ENCODE results near the gene NCK2. TPM values are rescaled to one million over a fixed set of nuclear protein-coding genes. Genes with fewer than 3 reads are reported as not detected.

Gene NCK2
- total RNA-seq, 1 donor from 2014 or later = 46.6 TPM

GRCh38 chr2:105789745-105790460 lies 45.2 kb downstream of the NCK2 start:
- DNase-seq (ENCODE audit: low read depth) = peak; percentile 96

GRCh38 chr2:105790461-105791149 lies 45.9 kb downstream of the NCK2 start:
- no peak for DNase-seq (ENCODE audit: low read depth)

- no peak for DNase-seq (ENCODE audit: low read depth)
These were observed 46.5 kb downstream of the NCK2 start for GRCh38 chr2:105791229-105791628.

GRCh38 chr2:105792561-105792960 lies 47.8 kb downstream of the NCK2 start:
- DNase-seq (ENCODE audit: low read depth) = no peak

GRCh38 chr2:105793196-105793975 lies 48.7 kb downstream of the NCK2 start:
- no peak for DNase-seq (ENCODE audit: low read depth)

- DNase-seq (ENCODE audit: low read depth) = no peak
These were observed 50.3 kb downstream of the NCK2 start for GRCh38 chr2:105794926-105795574.

GRCh38 chr2:105795575-105795934 lies 50.8 kb downstream of the NCK2 start:
- DNase-seq (ENCODE audit: low read depth) = no peak

- no peak for DNase-seq (ENCODE audit: low read depth)
These were observed 51.5 kb downstream of the NCK2 start for GRCh38 chr2:105796131-105796638.

GRCh38 chr2:105796791-105797190 lies 52.1 kb downstream of the NCK2 start:
- no peak for DNase-seq (ENCODE audit: low read depth)

- no peak for DNase-seq (ENCODE audit: low read depth)
These were observed 52.6 kb downstream of the NCK2 start for GRCh38 chr2:105797298-105797819.

GRCh38 chr2:105798595-105798994 lies 53.9 kb downstream of the NCK2 start:
- no peak for DNase-seq (ENCODE audit: low read depth)

GRCh38 chr2:105800036-105800713 lies 55.5 kb downstream of the NCK2 start:
- no peak for DNase-seq (ENCODE audit: low read depth)

- DNase-seq (ENCODE audit: low read depth) = no peak
These were observed 56.4 kb downstream of the NCK2 start for GRCh38 chr2:105800953-105801635.

GRCh38 chr2:105801961-105802360 lies 57.2 kb downstream of the NCK2 start:
- DNase-seq (ENCODE audit: low read depth) = no peak

GRCh38 chr2:105802587-105802986 lies 57.9 kb downstream of the NCK2 start:
- no peak for DNase-seq (ENCODE audit: low read depth)

GRCh38 chr2:105803337-105803736 lies 58.6 kb downstream of the NCK2 start:
- no peak for DNase-seq (ENCODE audit: low read depth)

GRCh38 chr2:105803773-105804172 lies 59.1 kb downstream of the NCK2 start:
- no peak for DNase-seq (ENCODE audit: low read depth)

GRCh38 chr2:105804266-105804665 lies 59.6 kb downstream of the NCK2 start:
- DNase-seq (ENCODE audit: low read depth) = no peak

- no peak for DNase-seq (ENCODE audit: low read depth)
These were observed 62.3 kb downstream of the NCK2 start for GRCh38 chr2:105806996-105807395.

Data from myocyte (in vitro differentiated cells).